ENCODE results near the gene TPCN1.

Gene TPCN1

DNA sequence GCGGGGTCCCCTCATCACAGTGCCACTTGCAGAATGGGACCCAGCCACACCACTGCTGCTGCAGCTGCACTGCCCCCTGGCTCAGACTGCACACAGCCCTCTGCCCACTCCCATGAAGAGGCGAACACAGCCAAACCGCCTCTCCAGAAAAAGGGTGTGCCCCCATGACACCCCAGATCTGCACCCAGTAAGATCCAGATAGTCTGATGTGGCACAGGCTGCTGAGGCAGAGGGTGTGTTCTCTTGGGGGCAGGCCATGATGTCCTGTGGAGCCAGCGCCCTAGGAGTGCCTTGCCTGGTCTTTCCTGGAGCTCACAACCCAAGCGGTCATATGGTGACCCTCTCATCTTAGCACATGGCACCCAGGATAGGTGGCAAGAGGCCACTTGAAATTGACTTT lies 69.2 kb downstream of the TPCN1 start:
- TF ChIP-seq, protein P1, sequence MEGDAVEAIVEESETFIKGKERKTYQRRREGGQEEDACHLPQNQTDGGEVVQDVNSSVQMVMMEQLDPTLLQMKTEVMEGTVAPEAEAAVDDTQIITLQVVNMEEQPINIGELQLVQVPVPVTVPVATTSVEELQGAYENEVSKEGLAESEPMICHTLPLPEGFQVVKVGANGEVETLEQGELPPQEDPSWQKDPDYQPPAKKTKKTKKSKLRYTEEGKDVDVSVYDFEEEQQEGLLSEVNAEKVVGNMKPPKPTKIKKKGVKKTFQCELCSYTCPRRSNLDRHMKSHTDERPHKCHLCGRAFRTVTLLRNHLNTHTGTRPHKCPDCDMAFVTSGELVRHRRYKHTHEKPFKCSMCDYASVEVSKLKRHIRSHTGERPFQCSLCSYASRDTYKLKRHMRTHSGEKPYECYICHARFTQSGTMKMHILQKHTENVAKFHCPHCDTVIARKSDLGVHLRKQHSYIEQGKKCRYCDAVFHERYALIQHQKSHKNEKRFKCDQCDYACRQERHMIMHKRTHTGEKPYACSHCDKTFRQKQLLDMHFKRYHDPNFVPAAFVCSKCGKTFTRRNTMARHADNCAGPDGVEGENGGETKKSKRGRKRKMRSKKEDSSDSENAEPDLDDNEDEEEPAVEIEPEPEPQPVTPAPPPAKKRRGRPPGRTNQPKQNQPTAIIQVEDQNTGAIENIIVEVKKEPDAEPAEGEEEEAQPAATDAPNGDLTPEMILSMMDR (IDR thresholded peaks at IDR 0.05; ENCODE audit: control insufficient read depth, extremely low read depth, insufficient read depth) = no peak
- no peak overlapping the region for H3K4me3 ChIP-seq (ENCODE audit: low read depth, low read length)
- no peak for DNase-seq (ENCODE audit: low read depth)

DNA sequence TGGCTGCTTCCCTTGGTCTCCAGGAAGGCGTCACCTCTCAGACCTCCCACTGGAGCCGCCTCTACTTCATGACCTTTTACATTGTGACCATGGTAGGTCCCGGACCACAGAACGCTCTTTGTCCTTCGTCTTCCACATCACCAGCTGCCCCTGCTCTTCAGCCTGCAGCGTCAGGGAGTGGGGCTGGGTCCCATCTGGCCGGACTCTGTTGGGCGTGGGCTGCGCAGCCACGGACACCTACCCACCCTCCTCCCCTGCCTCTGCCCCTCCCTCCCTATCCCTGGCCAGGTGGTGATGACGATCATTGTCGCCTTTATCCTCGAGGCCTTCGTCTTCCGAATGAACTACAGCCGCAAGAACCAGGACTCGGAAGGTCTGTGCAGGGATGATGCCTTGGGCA lies 70.3 kb downstream of the TPCN1 start:
- H3K4me3 ChIP-seq (ENCODE audit: low read depth, low read length) = no peak overlapping the region
- no peak for DNase-seq (ENCODE audit: low read depth)
- TF ChIP-seq, protein P1 (IDR thresholded peaks at IDR 0.05; ENCODE audit: control insufficient read depth, extremely low read depth, insufficient read depth) = no peak

DNA sequence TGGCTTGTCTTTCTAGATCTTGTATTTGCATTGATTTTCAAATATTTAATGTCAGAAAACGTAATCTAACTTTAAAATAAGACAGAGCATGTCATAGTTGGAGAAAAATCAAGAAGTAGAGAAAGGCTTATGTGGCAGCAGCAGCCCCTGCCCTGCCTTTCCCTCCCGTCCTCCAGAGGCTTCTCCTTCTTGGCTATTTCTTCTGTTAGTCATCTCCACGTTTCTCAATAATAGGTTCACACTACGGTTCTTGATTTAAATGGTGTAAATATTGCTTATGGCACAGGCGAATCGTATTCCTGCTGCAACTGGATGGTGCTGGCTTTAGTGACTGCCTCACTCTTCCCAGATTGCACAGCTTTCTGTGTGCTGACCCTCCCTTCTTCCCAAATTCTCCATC lies 70.8 kb downstream of the TPCN1 start:
- no peak for DNase-seq (ENCODE audit: low read depth)
- no peak overlapping the region for H3K4me3 ChIP-seq (ENCODE audit: low read depth, low read length)
- TF ChIP-seq, protein P1 (IDR thresholded peaks at IDR 0.05; ENCODE audit: control insufficient read depth, extremely low read depth, insufficient read depth) = no peak

DNA sequence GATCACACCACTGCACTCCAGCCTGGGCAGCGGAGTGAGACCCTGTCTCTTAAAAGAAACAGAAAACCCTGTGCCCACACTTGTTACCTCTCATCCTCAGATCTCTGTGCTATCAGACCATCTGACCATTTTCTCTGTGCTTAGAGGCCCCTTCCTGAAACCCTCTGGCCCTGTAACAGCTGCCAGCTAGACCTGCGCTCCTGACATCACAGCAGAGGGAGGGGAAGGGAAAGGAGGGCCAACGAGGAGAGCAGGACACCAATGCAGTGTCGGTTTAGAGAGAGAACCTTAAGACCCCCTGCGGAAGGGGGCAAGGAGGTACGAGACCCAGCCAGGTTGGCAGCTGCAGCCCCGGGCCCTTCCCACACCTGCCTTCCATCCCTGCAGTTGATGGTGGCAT lies 71.3 kb downstream of the TPCN1 start:
- no peak for DNase-seq (ENCODE audit: low read depth)
- no peak overlapping the region for H3K4me3 ChIP-seq (ENCODE audit: low read depth, low read length)
- TF ChIP-seq, protein P1 (IDR thresholded peaks at IDR 0.05; ENCODE audit: control insufficient read depth, extremely low read depth, insufficient read depth) = no peak

DNA sequence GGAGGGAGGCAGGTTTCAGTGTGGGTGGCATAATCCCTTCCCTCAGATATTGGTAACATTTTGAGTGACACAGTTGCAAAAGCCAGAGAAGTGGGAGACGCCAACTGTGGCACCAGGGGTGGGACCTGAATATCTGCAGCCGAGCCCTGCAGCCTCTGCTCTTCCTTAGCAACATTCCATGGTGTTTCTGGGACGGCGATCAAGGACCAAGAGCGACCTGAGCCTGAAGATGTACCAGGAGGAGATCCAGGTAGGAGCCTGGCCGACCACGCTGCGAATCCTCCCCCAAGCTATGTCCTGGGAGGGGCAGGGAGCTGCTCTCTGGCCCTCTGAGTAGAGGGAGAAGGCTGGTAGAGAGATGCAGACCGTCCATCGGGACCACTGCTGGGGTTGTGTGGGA lies 71.8 kb downstream of the TPCN1 start:
- DNase-seq (ENCODE audit: low read depth) = no peak
- TF ChIP-seq, protein P1 (IDR thresholded peaks at IDR 0.05; ENCODE audit: control insufficient read depth, extremely low read depth, insufficient read depth) = no peak
- no peak overlapping the region for H3K4me3 ChIP-seq (ENCODE audit: low read depth, low read length)

DNA sequence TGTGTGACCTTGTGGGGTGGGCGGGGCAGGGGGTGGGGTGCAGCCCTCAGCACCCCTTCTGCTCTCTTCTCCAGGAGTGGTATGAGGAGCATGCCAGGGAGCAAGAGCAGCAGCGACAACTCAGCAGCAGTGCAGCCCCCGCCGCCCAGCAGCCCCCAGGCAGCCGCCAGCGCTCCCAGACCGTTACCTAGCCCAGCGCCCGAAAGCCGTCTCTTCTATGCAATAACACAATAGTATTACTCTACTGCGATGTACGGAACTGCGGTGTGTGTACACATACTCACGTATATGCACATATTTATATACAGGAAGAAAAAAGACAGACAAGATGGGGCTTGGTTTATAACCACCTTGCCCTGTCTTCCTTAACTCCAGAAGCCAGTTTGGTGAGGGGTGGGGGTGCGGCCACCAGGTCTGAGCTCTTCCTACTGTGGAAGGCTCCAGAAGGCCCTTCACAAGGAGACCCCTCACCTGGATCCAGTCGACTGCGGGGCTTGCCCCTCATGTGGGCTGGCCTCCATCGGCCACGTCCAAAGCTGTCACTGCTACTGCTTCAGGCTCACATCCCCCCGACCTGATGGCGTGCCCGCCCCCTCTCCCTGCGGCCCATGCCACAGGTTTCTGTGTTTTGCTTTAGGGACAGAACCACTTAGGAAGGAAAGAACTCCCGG lies 74.8 kb downstream of the TPCN1 start:
- TF ChIP-seq, protein P1 (IDR thresholded peaks at IDR 0.05; ENCODE audit: control insufficient read depth, extremely low read depth, insufficient read depth) = no peak
- DNase-seq (ENCODE audit: low read depth) = no peak
- no peak overlapping the region for H3K4me3 ChIP-seq (ENCODE audit: low read depth, low read length)

Data from LNCaP clone FGC (cell line).